Central memory CD4-positive, alpha-beta T cell (primary cell): ENCODE data around the gene ECT2L.

Experiments used
- DNase-seq: peaks from one replicate; pipeline ENCODE4 v3.0.0; 2022

Gene ECT2L

DNA sequence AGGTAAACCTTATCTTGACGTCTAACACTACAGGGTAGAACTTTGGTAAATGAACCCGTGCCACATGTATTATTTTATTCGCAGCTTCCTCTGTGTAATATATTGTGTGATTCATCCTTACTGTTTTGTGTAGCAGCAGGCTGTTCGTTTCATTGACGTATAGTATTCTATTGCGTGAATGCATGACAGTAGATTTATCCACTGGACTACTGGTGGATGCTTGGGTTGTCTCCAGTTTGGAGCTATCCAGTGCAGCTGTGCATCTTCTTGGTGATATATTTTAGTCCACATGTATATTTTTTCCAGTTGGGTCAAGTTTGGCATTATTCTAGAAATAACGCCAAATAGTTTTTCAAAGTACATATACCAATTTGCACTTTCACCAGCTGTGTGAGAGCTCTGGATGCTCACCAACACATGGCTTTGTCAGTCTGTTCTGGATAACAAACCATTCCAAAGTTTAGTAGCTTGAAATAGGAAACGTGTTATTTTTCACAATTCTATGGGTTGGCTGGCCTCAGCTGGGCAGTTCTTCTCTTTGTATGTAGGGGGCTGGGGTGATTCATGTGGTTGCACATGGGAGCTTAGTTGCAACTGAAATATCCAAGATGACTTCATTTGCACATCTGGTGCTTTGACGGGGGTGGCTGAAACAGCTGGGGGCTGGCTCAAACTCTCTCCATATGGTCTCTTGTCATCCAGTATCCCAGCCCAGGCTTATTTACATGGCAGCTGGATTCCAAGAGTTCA is 9.3 kb downstream of the ECT2L start:
- no peak for DNase-seq

DNA sequence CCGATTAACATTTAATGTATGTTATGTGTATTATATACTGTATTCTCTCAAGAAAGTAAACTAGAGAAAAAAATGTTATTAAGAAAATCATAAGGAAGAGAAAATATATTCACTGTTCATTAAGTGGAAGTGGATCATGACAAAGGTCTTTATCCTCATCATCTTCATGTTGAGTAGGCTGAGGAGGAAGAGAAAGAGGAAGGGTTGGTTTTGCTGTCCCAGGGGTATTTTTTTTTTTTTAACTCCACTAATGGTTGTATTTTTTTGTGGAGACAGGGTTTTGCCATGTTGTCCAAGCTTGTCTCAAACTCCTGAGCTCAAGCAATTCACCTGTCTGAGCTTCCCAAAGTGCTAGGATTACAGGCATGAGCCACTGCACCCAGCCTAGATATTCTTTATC is 11.0 kb downstream of the ECT2L start:
- no peak for DNase-seq

DNA sequence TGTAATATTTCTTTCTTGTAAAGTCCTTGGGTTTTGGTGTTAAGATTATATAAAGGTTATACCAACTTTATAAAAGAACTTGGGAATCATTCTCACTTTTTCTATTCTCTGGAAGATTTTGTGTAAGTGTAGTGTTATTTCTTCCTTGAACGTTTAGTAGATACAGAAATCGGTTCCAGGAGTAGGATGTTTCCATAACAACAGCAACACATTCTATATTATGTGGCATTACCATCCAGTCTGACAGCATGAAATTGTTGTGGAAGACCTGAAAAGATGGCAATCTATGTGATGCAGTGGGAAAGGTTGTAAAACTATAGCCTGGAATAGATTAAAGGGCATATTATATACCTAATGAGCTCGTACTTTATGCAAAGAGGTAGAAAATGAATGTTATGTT is 13.8 kb downstream of the ECT2L start:
- no peak for DNase-seq

DNA sequence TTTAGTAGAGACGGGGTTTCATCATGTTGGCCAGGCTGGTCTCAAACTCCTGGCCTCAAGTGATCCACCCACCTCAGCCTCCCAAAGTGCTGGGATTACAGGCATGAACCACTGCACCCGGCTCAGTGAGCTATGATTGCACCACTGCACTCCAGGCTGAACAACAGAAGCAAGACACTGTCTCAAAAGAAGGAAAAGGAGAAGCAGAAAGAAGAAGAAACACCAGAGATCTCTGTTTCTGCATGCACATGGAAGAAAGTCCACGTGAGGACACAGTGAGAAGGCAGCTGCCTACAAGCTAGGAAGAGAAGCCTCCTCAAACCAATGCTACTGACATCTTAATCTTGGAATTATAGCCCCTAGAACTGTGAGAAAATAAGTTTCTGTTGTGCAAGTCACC is 16.0 kb downstream of the ECT2L start:
- no peak for DNase-seq

DNA sequence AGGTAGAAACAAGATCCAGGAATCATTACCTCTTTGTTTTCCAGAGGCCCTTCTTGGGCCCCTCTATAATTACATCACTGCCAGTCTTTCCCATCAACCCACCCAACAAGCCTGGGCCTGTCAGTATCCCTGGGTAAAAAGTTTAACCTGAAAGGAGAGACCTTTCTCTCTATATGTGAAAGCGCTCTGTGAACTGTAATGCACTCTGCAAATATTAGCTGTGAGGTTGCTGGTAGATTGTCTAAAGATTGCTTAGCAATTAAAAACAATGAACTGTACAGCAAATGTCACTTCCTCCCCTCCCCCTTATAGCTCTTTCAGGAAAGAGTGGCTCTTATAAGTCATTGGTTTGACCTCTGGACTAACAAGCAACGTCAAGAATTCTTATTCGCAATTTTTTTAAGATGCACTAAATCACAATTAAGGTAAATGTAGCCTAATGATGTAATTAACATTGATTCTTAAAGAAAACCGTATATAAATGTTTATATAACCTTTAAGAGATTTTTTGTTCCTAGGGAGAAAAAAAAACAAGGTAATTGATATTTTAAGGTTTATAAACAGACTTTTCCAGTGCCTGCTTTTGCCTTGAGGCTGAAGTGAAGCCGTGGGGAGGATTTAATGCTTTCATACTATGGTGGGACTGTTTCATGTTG is 18.4 kb downstream of the ECT2L start:
- DNase-seq, result no peak

DNA sequence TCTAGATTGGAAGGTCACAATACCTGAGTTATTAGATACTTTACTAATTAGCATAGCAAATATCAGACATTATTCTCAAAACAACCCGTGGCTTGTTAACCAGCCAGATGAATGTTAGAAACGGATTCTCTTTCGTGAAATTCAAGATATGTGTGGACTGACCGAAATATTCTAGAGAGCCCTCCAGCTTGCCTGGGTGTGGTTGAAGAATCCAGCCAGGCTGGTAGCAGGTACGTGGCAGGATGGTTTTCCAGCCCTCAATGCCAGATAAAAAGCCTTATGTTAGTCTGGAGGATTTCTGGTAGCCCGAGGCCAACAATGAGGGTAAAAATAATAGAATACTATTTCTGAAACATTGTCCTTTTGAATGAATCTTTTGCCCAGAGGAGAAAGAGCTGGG is 19.3 kb downstream of the ECT2L start:
- no peak for DNase-seq

DNA sequence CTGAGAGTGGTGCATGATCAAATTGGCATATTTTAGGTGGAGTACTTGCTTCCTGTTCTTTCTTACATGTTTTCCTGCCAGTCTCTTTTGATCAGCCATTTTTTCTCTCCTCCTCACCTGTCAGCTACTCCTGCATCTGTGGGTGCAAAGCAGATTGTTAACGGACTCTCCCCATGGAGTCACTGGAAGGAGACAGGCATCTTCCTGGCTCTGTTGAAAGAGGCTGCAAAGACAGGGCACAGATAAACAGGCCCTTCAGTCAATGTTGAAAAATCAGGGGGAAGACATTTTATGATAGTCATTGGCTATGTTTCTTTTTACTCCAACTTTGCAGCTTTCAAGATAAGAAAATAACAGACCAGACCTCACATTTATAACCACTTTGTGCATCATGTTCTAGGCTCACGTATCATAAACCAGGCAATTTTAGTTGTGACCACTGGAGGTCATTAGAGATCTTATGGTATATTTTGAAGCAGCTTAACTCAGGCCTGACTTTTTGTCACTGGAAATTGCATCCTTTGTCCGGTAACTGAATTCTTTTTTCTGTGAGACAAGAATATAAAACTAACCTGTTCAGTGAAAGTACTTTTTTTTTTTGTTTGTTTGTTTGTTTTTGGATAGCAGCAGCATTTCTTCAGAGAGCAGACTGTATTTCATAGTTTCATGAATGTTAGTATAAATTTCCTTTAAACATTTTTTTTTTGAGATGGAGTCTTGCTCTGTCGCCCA is 20.1 kb downstream of the ECT2L start:
- DNase-seq, result peak; percentile 27

DNA sequence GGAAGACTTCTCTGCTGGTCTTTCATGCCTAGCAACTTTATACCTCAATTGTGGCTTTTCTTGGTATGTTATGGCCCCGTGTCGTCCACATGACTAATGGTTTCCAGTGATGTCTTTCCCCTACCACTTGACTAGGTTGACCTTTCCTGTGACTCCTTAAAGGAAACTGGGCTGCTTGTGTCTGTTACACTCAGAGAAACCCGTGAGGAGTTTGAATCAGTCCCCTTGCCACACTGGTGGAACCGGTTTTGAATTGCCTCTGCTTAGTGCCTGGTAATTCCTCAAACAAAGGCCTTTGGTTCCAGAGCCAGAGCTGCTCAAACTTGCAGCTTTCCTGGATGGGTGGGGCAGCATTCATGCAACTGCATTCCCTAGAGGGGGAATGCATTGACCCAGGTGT is 21.9 kb downstream of the ECT2L start:
- DNase-seq, result no peak

DNA sequence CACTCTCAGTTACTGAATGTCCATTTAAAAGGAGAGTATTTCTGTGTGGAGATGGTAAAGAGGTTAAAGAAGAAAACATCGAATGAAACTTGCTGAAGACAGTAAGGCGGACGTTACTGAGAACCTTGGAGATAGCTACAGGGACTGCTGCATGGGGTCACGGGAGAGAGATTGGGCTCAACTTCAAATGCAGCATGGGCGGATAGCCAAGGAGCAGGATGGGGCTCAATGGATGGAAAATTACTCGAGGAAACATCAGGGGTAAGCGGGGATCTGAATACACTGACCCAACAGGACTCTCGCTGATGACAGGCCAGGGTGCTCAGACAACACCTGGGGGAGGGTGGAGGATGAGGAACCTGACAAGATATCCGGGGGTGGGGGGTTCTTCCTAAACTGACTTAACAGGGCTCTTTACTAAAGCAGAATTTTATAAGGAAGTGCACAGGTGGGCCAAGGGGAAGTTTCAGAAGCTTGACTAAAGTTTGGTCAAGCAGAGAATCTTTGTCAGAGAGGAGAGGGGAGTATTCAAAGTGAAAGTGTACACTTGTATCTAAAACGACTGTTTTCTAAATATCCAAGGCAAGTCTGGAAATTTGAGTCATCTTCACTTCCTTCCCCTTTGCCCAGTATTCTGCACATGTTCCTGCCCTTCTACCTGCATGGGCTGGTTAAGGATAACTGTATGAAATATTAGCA is 22.8 kb downstream of the ECT2L start:
- DNase-seq, result no peak

DNA sequence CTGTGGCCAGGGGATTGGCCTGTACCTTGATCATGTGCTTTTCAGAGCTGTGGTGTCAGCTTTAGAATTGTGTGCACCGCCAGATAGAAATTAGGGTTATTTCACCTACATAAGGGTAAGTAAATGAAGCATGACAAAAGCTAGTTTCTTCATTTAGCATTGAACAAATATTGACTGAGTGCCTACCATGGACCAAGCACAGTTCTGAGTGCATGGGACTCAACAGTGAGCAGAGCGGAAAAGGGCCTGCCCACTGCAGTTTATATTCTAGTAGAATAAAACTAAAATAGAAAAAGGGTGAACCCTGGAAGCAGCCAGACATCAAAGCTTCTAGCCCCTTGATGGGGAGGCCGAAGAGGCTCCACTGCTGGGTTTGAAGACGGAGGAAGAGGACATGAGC is 25.6 kb downstream of the ECT2L start:
- no peak for DNase-seq

DNA sequence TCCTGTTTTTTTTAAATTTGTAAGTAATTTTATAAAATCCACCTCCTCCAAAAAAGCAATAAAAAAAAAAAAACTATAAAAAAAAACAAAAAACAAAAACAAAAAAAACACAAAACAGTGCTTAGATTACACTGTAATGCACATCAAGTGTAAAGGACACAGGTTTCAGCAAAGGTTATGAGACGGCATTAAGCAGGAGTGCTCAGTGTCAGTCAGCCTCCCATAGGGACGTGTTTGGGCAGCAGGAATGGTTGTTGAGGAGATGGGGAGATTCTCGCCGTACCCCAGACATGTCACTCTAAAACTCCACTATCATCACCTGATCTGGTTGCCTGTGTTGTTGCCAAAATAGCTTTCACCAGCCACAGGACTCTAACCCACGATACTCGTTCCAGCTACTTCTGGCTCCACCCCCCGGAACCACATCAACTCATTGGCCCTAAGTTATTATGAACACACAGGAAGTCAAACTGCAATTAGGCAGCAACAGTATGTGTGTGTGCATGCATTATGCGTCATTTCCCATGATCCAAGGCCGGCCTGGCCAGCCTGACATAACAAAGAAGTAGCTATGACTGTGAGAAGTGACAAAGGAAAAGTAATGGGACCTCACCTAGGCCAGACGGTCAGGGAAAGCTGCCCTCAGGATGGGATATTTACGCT is 28.7 kb downstream of the ECT2L start:
- DNase-seq, result peak; percentile 3

DNA sequence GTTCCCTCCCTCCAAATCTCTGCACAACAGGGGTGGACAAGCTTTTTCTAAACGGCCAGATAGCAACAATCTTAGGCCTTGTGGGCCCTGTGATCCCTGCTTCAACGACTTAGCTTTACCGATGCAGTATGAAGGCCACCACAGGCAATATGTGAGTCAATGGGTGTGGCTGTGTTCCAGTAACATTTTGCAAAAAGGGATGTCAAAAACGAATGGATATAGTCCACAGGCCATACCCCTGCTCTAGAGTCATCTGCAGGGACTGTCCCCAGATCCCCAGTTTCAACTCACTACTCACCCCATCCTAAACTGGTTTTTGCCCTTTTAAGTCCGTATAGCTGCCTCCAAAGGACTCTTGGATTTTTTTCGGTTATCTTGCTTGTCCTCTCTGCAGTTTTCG is 34.4 kb downstream of the ECT2L start:
- DNase-seq, result no peak

DNA sequence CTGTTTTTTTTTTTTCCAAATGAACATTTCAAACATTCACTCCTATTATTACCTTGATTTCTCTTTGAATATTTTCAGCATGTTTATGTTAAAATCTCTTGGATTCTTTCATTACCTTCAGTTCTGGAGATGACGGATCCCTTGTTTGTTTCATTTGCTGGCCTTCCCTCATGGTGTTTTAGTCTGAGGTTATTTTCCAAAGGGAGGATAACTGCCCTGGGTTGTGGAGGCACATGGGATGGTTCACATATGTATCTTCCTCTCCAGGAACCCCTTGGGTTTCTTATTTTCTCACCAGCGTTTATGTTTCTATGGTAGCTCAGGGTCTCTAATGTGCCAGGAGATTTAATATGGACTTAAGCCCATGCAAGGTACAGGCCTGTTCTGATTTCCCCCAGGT is 36.3 kb downstream of the ECT2L start:
- no peak for DNase-seq

DNA sequence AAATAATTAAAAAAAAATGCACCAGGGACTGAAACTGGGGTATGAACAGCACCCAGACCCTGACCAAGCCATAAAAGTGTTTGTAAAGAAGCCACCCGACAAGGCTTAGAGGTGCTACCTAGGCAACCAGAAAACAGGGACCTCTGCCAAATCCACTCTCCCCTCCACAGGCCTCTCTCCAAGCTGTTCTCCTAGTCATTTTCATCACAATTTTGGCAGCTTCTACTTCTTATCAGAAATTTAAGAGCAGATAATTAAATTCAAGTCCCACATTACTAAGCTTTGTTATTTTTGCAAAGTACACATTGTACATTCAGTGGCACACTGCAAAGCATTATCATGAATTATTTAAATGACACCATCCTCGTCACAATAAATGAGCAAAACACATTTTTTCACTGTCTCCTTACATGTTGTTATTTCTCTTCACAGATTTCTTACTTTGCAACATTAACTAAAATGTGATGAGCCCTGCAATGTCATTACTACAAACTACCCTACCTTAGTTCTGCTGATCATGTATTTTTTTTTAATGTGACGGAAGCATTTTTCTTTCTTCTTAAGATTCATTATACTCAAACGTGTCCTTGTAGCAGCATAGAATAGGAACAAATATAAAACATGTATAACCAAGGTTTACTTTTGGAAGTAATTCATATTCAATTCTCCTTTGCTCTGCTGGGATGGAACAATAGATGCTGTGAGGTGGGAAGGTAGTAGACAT is 38.1 kb downstream of the ECT2L start:
- no peak for DNase-seq

DNA sequence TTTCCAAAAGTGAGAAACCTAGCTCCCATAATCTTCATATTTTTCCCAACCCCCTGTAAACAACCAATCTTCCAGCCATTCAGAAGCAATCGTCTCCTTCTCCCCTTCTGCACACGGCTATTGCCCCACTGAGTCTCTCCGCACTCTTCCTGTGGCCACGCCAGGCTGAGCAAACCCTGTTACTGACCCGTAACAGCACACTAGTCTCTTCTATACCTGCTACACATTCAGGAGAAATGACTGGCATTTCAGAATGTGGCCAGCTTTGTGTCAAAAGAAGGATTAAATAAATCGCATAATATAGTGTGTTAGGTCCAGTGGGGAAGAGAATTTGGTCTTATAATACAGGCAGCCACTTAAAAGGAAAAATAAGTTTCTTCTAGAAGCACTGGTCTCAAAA is 41.4 kb downstream of the ECT2L start:
- DNase-seq, result no peak

DNA sequence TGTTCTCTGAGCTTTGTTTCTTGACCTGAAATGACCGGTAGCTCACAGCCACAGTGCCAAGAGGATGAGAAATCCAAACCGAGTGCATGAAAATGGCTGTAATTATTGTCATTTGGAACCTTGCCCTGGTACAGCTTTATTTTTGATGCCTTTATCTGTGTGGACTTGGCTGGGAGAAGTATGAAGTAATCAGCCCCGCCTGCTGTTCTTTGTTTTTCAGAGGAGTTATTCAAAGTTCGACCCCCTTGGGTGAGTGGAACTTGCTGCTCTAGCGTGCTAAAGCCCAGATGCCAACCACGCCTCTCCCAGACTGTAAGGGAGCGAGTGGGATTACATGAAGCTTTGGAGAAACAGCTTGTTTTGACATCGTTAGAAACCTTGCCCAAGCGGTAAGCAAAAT is 48.3 kb downstream of the ECT2L start:
- DNase-seq, result no peak

DNA sequence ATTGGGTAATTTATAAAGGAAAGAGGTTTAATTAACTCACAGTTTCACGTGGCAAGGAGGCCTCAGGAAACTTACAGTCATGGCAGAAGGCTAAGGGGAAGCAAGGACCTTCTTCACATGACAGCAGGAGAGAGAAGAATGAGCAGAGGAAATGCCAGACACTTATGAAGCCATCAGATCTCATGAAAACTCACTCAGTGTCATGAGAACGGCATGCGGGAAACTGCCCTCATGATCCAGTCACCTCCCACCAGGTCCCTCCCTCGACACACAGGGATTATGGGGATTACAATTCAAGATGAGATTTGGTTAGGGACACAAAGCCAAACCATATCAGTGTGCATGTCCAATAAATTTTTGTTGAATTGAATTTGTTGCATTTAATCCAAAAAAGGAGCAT is 52.0 kb downstream of the ECT2L start:
- DNase-seq, result no peak

DNA sequence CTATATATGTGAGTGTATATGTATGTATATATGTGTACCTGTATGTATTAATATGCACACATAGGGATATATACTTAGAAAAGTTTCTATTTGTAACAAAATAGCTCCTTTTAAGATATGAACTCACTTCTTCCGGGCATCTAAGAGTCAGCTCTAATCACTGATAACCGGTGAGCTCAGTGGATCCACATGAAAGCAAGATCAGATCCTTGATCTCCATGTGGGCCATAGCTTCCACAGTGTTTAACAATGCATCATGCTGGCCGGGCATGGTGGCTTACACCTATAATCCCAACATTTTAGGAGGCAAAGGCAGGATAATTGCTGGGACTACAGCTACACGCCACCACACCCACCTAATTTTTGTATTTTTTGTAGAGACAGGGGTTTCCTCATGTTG is 52.6 kb downstream of the ECT2L start:
- no peak for DNase-seq

DNA sequence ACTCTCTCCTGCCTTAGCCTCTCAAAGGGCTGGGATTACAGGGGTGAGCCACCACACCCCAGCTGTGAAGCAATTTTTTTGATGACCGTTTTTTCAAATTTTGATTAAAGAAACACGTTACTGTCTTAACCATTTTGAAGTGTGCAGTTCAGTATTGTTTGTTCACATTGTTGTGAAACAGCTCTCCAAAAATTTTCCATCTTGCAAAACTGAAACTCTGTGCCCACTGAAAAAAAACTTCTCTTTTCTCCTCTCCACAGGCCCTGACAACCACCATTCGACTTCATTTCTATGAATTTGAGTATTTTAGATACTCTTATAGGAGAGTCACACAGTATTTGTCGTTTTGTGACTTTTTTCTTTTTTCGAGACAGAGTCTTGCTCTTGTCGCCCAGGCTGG is 53.9 kb downstream of the ECT2L start:
- no peak for DNase-seq

DNA sequence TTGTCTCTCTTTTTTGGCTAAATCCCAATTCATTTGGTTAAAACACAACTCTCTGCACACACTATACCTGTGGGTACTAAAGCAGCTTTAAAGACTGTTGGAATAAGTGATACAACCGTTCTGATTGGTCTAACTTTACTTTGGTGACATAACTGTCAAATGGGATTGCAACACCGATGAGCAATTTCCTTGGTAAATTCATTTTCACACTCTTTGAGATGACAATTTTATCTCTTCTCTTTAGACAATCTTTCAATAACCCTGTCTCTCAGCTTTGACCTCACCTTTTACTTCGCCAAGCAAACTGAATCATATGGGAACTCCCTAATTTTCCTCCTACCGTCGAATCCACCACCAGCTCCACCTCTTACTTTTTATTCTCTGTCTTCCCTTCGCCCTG is 60.8 kb downstream of the ECT2L start:
- no peak for DNase-seq

DNA sequence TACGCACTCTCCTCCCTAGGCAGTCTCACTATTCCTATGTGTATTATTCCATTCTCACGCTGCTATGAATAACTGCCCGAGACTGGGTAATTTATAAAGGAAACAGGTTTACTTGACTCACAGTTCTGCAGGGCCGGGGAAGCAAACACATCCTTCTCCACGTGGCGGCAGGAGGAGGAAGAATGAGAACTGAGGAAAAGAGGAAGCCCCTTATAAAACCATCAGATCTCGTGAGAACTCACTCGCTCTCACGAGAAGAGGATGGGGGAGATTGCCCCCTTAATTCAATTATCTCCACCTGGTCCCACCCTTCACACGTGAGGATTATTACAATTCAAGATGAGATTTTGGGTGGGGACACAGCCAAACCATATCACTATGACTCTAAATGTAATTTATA is 61.9 kb downstream of the ECT2L start:
- no peak for DNase-seq

DNA sequence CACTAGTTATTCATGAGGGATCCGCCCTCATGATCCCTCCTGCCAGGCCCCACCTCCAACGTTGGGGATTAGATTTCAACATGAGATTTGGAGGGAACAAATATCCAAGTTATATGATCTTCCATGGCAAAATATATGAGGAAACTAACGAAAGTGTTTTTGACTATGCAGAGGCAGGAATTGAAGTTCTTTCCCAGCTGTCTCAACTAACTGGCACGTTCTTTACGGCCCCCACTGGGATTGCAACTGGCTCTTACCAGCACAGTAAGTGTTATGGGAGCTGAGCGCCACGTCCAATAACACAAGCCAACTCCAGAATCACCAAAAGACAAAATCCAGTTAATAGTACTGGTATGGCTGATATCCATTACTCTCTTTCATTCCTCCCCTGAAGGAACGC is 66.6 kb downstream of the ECT2L start:
- no peak for DNase-seq
